Fibroblast of pulmonary artery (primary cell): Measurements from ENCODE around the gene TFR2.

Source experiments
- DNase-seq: peaks from one replicate; pipeline ENCODE4 v3.0.0-alpha.2; 2010; ENCODE audit warnings: low read depth
- H3K4me3 ChIP-seq: replicated peaks from 2 replicates; pipeline ENCODE4 v1.5.1; 2011; ENCODE audit warnings: low read depth, mild to moderate bottlenecking, control low read depth, low read length, moderate library complexity
- CTCF ChIP-seq: IDR thresholded peaks from 2 replicates; pipeline ENCODE4 v1.5.1; 2011; ENCODE audit warnings: mild to moderate bottlenecking, control low read depth, low read length, inconsistent platforms; ENCODE audit errors: missing control alignments

TFR2 gene

DNA sequence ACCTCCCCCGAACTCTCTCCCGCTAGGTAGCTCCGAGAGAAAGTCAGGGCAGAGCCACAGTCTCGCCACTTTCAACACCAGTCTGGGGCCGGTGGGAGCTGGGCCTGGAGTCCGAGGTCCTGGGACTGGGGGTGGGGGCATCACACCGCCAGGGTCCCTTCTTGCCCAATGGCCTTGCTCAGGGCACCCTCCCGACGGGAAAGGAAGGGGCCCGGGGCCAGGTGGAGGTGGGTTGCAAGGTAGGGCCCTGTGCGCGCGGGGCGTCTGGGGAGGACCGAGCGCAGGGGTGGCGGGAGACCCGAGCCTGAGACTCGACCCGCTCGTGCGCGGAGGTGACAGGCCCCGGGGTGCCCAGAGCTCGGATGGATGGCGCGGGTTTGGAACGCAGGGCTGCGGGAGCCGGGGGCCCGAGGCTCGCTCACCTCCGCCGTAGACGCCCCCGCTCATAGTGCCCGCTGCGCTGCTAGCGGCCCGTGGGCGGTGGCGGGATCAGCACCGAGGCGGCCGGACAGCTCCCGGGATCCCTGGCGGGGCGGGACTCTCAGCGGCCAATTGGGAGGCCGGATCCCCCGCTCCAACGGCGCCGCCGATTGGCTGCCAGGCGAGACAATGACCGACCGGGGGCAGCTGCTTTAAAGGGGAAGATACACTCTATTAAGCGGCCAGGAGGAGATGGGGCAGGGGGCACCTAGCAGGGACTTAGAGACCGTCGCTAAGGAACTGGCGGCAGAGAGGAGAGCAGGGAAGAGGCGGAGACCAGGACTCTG lies 14.7 kb upstream of the TFR2 start, which contains the start of gene ACTL6B:
Gene ACTL6B, minus strand, starts transcription at position 541 of the 767 bp plus-strand sequence. Its CDS starts 94 bp downstream, at position 447.
- TF ChIP-seq CTCF = no peak
- H3K4me3 ChIP-seq = no peak within 1 kb of the TSS
- peak; percentile 51 for DNase-seq

DNA sequence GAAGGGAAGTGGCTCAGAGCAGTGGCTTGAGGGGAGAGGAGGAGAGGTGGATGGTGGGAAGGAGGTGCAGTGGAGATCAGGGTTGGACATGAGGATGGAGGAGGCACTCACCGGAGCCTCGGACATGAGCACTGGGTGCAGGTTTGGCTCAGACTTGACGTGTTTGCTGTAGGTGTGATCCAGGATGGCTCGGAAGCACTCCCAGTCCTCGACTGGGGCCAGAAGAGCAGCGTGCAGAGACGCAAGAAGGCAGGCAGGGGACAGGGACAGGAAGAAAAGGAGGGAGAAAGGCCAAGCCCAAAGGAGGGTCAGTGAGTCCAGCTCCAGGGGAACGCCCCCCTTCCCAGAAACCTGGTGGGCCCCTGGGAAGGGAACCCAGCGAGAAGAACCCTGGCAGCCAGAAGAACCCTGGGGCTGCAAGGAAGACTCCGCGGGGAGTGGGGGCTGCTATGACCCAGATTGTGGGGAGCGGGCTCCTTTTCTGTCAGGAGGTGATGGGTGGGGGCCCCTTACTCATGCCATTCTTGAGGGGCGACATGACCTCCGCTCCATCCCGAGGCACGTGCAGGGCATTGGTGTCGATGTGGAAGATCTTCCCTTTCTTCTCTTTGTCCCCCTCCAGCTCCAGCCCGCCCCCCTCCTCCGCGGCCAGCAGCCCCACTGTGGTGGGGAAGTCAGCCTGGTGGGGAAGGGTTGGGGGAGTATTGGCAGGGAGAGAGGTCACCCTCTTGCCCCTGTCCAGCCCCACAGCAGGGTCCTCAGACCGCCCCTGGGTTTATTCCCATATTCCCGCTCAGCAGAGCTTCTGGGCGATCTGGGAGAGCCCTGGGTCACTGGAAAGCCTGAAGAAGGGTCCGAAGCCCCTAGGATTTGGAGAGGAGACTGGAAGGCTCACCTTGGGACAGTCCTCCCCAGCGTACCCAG lies 13.8 kb upstream of the TFR2 start:
- TF ChIP-seq CTCF = no peak
- DNase-seq = no peak
- H3K4me3 ChIP-seq = no peak overlapping the region

DNA sequence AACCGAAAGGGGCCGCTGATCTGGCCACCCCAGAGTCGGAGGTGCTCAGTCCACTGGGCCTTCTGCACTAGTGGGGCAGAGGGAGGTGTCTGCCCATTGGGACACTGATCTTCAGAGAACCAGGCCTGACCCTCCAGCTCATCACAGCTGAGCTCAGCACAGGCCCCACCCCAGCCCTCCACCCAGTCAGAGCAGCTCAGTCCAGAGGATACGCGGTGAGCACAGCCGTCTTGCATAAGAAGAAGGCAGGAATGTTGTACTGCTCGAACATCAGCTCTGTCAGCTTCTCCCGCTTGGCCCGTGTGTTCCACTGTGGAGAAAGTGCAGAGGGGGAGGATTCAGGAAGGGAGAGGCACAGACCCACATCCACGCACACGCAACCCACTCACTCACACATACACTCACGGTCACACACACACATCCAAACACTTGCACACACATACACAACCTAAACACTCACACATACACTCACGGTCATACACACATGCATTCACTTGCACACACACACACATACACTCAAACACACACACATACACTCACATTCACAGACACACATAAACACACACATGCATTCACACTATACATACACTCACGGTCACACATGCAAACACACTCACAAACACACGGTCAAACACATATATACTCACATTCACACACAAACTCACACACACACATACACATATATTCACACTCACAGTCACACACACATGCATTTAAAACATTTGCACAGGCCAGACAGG lies 8.6 kb upstream of the TFR2 start:
- H3K4me3 ChIP-seq = no peak overlapping the region
- peak; percentile 8 for DNase-seq
- TF ChIP-seq CTCF = no peak

DNA sequence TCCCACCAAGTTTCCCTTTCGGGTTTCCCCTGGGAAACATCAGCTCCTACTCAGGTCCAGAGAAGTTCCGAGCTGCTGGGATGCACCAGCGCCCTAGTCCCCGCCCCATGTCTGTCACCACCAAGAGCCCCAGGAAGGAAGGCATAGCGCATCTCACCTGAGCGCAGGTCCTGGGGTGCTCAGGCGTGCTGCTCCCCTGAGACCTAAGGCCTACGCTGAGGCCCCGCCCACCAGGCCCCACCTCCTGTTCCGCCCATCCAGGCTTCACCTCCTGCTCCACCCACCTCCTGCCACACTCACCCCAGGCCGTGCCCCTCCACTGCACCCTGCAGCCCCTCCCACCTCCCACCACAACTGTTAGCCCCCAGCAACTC lies 1.2 kb upstream of the TFR2 start:
- no peak overlapping the region for H3K4me3 ChIP-seq
- no peak for TF ChIP-seq CTCF
- no peak for DNase-seq

DNA sequence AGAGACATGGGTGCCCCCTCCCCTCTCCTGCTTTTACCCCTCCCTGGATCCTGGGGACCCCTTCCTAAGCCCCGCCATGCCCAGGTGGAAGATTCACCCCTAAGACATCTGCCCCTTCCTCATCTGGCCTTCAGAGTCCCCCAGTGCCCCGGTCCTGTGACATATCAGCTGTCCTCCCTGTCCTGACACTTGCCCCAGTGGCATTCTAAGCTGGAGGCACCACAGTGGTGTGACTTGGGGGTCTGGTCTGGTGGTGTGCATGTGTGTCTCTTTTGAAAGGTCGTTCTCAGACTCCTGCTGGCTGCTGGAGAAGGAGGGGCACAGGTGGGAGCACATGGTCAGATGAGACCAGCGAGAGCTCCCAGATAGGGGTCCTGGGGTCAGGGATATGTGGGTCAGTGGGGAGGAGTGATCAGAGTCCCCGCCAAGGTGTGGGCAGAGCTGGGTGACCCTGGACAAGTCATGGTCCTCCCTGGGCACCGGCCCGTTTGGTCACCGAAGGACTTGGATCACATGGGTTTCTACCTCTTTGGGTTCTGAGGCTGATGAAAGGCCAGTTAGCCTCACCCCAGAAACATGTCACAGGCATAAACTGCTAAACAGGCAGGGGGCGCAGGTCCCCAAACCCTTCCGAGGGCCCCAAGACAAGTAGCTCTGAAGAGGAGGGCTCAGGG lies 645 bp upstream of the TFR2 start:
- no peak overlapping the region for H3K4me3 ChIP-seq
- TF ChIP-seq CTCF = no peak
- DNase-seq = no peak

DNA sequence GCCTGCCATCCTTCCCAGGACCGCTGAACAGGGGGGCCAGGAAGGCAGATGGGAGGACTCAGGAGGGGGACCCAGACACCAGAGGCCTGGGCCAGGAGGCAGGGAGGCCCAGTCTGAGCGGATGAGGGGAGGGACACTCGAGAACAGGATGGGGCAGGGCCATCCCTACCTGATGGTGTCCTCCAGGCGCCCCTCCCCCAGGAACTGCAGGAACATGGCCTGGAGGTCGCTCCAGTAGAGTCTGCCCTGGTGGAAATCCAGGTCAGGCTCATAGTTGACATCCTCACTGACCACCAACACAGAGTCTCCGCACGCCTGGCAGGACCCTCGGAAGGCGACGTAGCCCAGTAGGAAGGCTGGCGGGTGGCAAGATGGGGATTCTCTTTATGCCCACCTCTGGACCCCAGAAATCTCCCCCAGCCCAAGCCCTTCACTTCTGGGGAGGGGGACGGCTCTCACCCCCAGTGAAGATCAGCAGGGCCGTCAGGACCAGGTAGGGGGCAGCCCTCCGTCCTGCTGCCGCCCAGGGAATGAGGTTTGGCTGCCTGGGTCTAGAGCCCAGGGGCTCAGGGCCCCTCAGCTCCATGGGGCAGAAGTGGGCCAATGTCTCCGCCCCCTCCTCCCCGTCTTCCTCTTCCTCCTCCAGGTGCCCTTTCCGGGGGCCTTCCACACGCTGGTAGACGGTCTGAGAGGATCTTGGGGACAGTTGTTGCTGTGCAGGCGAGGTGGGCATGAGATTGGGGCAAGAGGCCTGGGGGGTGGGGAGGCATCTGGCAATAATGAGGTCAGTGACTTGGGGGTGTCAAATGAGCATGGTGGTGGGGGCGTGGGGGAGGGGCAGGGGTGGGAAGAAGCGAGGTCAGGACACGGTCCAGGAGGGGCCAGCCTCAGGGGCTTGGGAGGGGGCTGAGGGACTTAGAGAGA lies 573 bp downstream of the TFR2 start:
- no peak for TF ChIP-seq CTCF
- no peak overlapping the region for H3K4me3 ChIP-seq
- DNase-seq = no peak
